T-helper 2 cell treated with Interferon-gamma antibody and Interleukin-4, amounts not matched to agents 5 μg/mL and 100 μg/mL, for 36 hours (primary cell): ENCODE measurements around the gene BTBD2.
"Not testable (repeated sequence)": the region's sequence is repeated elsewhere in the genome, so short reads cannot be mapped to it uniquely, and the experiment has no call there.

Source experiments
- DNase-seq: peaks from one replicate; pipeline ENCODE4 v3.0.0; 2021; ENCODE audit warnings: low spot score
- H3K27ac Mint-ChIP-seq: one replicate; pipeline ENCODE4 v1.8.0; 2021; ENCODE audit warnings: mild to moderate bottlenecking, mixed read lengths
- H3K27me3 Mint-ChIP-seq: one replicate; pipeline ENCODE4 v1.8.0; 2021; ENCODE audit warnings: low read depth, mixed read lengths
- H3K36me3 Mint-ChIP-seq: one replicate; pipeline ENCODE4 v1.8.0; 2021; ENCODE audit warnings: low read depth, mixed read lengths
- H3K4me1 Mint-ChIP-seq: one replicate; pipeline ENCODE4 v1.8.0; 2021; ENCODE audit warnings: low read depth, mixed read lengths
- H3K4me3 Mint-ChIP-seq: one replicate; pipeline ENCODE4 v1.8.0; 2022; ENCODE audit warnings: mild to moderate bottlenecking, moderate library complexity, mixed read lengths
- H3K9me3 Mint-ChIP-seq: one replicate; pipeline ENCODE4 v1.8.0; 2021; ENCODE audit warnings: mixed read lengths

Gene BTBD2

DNA sequence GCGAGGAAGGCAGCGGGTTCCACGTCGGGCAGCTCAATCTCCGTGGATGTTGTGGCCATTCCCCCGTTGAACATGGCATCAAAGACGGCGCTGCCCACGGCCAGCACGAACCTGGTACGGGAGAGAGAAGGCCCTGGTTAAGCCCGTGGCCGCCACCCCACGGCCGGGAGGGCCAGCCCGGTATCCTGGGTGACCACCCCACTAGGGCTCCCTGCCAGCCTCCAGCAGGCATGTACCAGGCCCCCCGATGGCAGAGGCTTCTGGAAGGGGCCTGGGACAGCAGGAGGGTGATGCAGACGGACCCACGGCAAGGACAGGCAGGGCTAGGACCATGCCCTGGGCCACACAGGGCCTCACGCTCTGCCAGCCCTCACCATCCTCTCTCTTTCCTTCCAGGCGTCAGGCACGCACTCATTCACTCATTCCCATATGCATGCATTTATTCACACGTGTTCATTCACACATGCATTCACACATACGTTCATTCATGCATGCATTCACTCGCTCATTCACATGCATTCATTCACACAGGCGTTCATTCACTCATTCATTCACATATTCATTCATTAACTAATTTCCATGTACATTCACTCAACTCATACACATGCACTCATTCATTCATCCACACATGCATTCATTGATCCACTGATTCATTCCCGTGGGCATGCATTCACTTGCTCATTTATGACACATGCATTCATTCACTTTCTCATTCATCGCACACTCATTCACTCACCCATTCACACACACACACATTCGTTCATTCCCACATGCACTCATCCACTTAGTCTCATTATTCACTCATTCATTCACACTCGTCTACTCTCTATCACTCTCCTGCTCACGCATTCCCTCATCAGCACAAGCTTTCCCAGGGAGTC lies 17.9 kb downstream of the BTBD2 start:
- H3K36me3 Mint-ChIP-seq = peaks cover 26% of the 10 kb centered on the region
- H3K4me3 Mint-ChIP-seq = no peak overlapping the region
- H3K9me3 Mint-ChIP-seq = no peaks in the 10 kb centered on the region
- DNase-seq = no peak
- H3K4me1 Mint-ChIP-seq = no peaks in the 10 kb centered on the region
- H3K27ac Mint-ChIP-seq = no peak overlapping the region
- no peaks in the 10 kb centered on the region for H3K27me3 Mint-ChIP-seq

DNA sequence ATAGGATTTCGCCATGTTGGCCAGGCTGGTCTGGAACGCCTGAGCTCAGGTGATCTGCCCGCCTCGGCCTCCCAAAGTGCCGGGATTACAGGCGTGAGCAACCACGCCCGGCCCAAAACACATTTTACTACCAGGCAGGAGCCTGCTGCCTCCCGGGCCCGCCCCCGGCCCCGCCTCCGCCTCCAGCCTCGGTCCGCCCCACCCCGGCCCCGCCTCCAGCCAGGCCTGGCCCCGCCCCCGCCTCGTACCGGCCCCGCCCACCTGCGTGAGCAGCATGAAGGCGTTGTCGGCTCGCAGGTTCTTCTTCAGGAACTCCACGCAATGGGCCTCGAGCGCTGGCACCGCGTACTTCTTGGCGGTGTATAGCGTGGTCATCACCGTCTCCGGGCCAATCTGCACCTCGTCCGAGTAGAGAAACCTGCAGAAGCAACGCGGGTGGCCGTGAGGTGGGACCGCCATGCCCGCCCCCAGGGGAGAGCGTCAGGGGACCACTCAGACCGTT lies 22.7 kb downstream of the BTBD2 start:
- no peaks in the 10 kb centered on the region for H3K4me1 Mint-ChIP-seq
- H3K36me3 Mint-ChIP-seq = peaks cover 26% of the 10 kb centered on the region
- H3K9me3 Mint-ChIP-seq = no peaks in the 10 kb centered on the region
- H3K27ac Mint-ChIP-seq = no peak overlapping the region
- no peak overlapping the region for H3K4me3 Mint-ChIP-seq
- no peak for DNase-seq
- H3K27me3 Mint-ChIP-seq = no peaks in the 10 kb centered on the region

DNA sequence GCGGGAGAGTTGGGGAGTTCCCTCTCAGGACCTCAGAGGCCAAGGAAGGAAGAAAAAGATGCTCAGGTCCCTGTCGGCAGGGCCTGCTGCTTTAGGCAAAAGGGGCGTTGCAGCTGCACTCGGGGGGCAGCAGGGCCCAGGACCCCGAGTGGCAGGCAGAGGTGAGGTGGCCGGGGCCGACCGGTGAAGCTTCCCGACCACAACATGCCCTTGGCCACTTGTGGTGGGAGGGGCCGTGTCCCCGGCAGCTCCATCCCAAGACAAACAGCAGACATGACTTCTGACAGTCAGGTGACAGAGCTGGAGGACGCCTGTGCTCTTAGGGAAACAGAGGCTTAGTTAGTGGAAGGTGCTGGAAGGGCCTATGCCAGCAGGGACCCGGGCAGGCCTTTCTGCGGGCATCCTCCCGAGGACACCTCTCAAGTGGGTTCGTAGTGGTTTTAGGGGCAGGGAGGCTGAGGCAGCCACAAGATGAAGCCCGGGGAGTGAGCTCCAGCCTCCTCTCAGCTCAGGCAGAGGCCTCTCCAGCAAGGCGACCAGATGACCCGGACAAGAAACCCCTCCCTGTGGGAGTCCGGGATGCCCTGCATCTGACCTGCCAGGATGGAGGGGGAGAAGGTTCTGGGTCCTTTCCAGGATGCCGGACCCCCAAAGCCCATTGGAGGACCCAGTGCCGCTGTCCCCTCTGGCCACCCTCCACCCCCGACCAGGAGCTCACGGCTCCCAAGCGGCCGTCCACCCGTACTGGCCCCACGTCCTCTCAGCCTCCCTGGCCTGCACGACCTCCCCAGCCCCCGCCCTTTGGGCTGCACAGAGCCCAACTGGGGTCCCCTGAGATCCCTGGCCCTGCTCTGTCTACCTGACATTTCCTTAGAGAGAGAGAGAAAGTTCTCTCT lies 24.2 kb downstream of the BTBD2 start:
- no peaks in the 10 kb centered on the region for H3K4me1 Mint-ChIP-seq
- DNase-seq = no peak
- H3K9me3 Mint-ChIP-seq = no peaks in the 10 kb centered on the region
- H3K36me3 Mint-ChIP-seq = peaks cover 23% of the 10 kb centered on the region
- H3K27ac Mint-ChIP-seq = peak overlapping the region; percentile 36
- H3K4me3 Mint-ChIP-seq = no peak overlapping the region
- no peaks in the 10 kb centered on the region for H3K27me3 Mint-ChIP-seq

DNA sequence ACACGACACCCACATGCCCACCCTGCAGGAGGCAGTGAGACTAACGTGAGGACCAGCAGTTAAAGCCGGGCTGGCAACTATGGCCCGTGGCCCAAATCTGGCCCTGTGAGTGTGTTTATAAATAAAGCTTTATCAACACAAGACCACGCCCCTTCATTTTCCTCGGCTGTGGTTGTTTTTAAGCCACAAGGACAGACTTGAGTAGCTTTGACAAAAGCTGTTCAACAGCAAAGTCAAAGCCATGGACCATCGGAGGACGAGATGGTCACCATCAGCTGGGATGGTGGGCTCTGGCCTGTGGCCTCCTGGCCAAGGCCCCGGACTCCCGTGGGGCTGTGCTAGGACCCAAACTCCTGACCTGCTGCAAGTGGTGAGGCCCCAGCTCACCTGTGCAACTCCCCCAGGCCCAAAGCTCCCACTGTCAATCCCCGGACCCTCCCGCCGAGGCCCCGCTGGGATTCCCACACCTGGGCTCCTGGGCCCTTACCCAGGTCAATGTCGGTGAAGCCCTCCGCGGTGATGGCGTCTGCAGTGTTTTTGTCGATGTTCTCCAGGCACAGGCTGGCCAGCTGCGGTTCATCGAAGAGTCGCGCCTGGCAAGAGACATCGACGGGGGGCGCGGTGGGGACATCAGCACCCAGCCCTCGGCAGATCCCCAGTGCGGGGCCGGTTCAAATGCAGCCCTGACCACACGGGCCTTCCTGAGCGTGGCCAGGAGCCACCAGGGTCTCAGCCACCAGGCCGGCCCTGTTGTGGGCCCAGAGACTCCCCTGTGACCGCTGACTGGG lies 25.1 kb downstream of the BTBD2 start:
- H3K4me3 Mint-ChIP-seq = no peak overlapping the region
- no peaks in the 10 kb centered on the region for H3K9me3 Mint-ChIP-seq
- H3K27ac Mint-ChIP-seq = no peak overlapping the region
- no peaks in the 10 kb centered on the region for H3K4me1 Mint-ChIP-seq
- no peaks in the 10 kb centered on the region for H3K27me3 Mint-ChIP-seq
- peaks cover 19% of the 10 kb centered on the region for H3K36me3 Mint-ChIP-seq
- DNase-seq = no peak

DNA sequence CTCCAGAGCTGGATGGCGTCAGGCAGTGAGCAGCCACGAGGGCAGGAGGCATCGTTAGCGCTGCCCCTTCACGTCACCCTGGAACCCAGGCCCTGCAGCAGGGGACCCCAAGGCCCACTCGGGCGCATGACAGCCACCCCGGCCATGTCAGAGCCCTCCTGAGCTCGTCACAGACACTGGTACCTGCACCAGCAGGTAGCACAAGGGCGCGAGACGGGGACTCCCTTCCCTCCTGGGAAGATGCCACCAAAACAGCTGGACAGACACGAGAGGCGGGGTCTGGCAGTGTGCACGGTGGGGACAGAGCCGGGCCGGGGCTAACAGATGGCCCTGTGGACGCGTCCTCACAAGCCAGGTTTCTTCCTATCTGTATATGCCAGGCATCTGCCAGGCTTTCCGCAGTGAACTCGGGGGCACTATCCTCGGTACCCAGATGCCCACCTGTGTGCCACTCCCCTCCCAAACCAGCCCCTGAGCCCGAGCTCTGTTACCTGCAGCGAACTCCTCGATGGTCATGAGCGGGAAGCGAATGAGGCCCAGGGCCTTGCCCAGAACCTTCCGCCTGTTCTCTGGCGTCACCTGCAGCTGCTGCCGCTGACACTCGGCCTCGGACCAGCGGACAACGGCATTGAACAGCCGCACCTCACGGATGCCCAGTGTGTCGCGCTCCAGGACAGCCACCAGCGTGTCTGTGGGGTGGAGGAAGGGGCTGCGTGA lies 25.8 kb downstream of the BTBD2 start:
- DNase-seq = no peak
- Mint-ChIP-seq H3K9me3 (no peaks in the 10 kb centered on the region), H3K27me3 (no peaks in the 10 kb centered on the region), H3K27ac (no peak overlapping the region), H3K4me1 (no peaks in the 10 kb centered on the region), H3K36me3 (peaks cover 20% of the 10 kb centered on the region), H3K4me3 (no peak overlapping the region)

DNA sequence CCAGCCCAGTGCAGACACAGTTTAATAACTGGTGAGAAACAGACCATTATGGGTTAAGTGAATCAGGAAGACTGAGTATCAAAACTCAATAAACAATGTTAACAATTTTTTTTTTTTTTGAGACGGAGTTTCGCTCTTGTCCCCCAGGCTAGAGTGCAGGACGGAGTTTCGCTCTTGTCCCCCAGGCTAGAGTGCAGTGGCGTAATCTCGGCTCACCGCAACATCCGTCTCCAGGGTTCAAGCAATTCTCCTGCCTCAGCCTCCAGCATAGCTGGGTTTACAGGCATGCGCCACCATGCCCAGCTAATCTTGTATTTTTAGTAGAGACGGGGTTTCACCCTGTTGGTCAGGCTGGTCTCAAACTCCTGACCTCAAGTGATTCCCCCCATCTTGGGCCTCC lies 27.1 kb downstream of the BTBD2 start:
- H3K36me3 Mint-ChIP-seq = peaks cover 21% of the 10 kb centered on the region
- not testable (repeated sequence) for H3K4me3 Mint-ChIP-seq, H3K9me3 Mint-ChIP-seq, DNase-seq, H3K27me3 Mint-ChIP-seq, H3K27ac Mint-ChIP-seq, H3K4me1 Mint-ChIP-seq

DNA sequence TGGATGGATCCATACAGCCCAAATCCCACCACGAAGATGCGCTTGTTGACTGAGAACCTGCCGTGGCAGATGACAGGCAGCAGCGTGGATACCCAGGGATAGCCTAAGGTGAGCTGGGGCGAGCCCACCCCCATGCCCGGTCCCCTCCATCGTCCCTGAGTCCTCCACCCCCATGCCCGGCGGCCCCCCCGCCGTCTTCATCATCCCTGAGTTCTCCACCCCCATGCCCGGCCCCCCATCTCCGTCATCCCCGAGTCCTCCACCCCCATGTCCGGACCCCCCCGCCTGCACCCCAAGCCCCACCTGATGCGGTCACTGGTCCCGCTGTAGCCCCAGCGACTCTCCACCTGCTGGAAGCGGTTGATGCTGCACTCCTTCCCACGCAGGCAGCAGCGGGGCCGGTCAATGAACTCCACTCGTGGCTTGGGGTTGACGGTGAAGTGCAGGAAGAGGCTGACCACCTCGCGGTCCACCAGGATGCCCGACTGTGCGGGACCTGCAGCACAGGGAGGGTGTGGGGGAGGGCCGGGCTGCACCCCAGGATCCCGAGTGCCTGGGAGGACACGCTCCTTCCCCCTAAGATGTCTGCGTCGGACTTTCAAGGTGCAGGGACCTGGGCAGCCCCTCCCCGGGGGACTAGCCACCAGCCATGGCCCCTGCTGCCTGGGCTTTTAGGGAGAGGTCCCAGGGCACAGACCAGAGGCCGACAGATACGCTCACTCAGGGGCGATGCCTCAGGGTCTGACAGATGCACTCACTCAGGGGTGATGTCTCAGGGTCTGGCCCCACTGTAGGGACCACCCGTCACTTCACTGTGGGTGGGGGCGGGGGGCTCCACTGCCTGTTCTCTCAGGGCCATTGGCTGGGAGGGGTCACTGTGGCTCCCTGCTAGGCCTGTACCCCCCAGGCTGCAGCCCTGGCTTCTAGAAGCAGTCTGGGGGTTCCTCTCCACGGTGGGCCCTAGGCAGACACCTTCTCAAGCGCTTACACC lies 28.0 kb downstream of the BTBD2 start:
- Mint-ChIP-seq H3K4me3 (no peak overlapping the region), H3K27me3 (no peaks in the 10 kb centered on the region), H3K36me3 (peaks cover 18% of the 10 kb centered on the region), H3K9me3 (no peaks in the 10 kb centered on the region), H3K27ac (no peak overlapping the region), H3K4me1 (no peaks in the 10 kb centered on the region)
- DNase-seq = no peak

DNA sequence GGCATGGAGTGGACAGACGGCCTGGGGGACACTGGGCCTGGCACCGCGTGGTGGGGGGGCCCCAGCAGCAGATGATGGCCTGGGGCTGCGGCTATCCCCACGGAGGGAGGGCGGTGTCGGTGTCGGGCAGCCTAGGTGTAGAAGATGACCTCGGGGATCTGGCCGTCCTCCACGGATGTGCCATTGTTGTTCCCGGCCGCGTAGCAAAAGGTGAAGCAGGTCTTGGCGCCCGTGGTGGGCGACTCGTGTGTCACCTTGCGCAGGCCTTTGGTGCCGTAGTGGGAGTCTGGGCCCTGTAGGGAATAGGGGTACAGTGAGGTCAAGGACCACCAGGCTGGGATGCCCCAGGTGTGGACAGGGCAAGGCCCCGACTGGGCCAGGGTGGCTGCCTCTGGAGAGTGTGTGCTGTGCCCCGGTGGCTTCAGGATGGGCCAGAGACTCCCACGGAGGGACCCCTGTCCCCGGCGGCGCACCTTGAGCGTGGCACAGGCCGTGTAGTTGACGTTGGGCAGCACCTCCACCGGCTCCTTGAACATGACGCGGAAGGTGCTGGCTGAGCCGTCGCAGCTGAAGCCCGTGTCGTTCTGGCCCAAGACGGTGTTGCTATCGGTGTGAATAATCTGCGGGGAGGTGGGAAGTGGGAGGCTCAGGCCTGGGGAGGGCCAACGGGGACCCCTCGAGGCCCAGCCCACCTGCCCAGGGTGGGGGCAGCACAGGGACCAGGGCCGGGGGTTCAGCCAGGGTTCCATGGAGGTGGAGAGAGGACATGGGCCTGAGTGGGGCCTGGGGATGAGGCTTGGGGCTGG lies 29.0 kb downstream of the BTBD2 start:
- Mint-ChIP-seq H3K4me1 (no peaks in the 10 kb centered on the region), H3K4me3 (no peak overlapping the region), H3K9me3 (no peaks in the 10 kb centered on the region), H3K27ac (no peak overlapping the region), H3K27me3 (no peaks in the 10 kb centered on the region), H3K36me3 (peaks cover 21% of the 10 kb centered on the region)
- DNase-seq = no peak

DNA sequence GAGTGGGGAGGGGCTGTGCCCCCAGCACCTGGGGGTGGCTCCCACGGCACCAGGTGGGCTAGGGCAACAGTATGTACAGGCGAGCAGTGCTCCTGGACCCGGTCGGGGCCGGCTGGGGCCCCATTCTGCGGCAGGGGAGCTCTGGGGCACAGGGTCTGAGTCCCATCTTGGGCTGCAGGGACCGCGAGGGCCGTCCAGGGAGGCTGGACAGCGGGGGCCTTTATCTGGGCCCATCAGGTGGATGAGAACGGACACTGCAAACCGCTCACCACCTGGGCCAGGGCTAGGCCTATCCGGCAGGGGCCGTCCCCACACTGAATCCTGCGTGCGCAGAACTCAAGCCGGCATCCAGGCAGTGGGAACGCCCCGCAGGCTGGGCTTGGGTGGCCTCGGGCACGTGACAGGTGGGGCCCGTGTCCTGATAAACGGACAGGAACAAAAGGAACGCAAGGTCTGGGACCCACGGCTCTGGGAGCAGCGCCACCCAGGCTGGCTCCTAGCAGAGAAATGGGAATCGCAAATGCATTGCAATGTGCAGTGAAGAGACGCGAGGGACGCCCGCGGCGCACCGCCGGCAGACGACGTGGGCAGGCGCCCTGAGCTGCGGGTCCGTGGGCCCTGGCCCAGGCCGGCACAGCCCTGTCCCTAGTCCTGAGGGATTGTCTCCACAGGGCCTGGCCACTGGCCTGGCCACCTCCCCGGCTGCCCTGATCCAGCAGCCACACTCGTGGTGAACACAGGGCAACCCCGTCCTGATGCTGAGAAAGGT lies 29.7 kb downstream of the BTBD2 start:
- H3K27me3 Mint-ChIP-seq = no peaks in the 10 kb centered on the region
- no peak overlapping the region for H3K4me3 Mint-ChIP-seq
- no peaks in the 10 kb centered on the region for H3K9me3 Mint-ChIP-seq
- DNase-seq = no peak
- H3K36me3 Mint-ChIP-seq = peaks cover 23% of the 10 kb centered on the region
- H3K27ac Mint-ChIP-seq = no peak overlapping the region
- H3K4me1 Mint-ChIP-seq = no peaks in the 10 kb centered on the region

DNA sequence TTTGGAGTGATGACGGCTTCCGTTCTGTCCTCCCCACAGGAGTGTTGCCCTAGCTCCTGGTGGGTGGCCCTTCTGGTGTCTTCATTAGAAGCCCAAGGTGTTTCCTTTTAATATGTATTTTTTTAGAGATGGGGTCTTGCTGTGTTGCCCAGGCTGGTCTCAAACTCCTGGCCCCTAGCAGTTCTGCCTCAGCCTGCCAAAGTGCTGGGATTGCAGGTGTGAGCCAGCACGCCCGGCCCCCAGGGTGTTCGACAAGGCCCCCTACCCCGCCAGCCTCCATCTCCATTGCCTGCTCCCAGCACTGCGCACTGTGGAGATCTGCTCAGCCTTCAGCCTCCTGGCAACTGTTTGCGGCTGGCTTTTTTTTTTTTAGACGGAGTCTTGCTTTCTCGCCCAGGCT lies 31.2 kb downstream of the BTBD2 start:
- DNase-seq = no peak
- Mint-ChIP-seq H3K27me3 (no peaks in the 10 kb centered on the region), H3K36me3 (peaks cover 23% of the 10 kb centered on the region), H3K9me3 (no peaks in the 10 kb centered on the region), H3K4me1 (no peaks in the 10 kb centered on the region), H3K4me3 (no peak overlapping the region), H3K27ac (no peak overlapping the region)

DNA sequence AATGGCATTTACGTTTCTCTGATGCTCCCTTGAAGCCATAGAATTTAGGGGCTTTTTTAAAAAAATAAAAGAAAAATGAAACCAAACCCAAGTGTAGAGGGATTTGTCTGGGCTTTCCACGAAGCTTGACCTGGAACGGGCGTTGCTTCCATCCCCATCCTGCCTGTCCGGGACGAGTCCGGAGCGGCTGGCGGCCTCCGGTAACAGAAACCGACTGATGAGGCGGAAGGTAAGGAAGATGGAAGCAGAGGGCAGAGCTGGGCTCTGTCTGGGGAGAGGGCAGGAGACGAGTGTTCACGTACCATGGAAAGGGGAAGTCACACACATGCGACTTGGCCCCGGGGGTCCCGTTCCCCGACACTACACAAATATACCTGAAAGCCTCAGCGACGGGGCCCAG lies 34.3 kb downstream of the BTBD2 start:
- Mint-ChIP-seq H3K4me1 (no peaks in the 10 kb centered on the region), H3K36me3 (peaks cover 18% of the 10 kb centered on the region), H3K27me3 (no peaks in the 10 kb centered on the region), H3K27ac (no peak overlapping the region), H3K9me3 (no peaks in the 10 kb centered on the region), H3K4me3 (no peak overlapping the region)
- DNase-seq = no peak
